GM04503 (cell line): Measurements from ENCODE around the gene SEMA4D.

Source experiments
- DNase-seq: peaks from one replicate; pipeline ENCODE4 v3.0.0-alpha.2; 2012; ENCODE audit warnings: low read depth

The SEMA4D gene

DNA sequence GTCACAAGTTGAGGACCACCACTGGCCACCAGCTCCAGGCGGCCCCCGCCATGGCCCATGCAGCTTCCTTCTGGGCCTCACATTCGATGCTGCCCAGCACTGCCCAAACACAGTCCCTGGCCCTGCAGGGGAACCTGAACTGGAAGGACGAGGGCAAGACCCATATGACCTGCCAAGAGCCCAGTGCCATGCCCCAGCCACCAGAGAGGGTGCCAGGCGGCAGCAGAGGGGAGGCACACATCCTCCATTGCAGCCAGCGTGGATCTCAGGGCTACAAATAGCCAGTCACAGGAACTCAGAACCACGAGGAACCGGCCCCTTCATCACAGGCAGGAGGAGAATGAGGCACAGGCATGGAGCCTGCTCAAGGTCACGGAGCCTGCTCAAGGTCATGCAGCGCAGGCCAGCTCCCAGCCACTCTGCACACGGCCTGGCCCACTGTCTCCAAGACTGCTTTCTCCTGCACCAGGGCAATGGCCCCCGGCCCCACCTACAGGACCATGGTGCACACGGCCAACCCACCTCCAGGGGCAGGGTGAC lies 69.6 kb downstream of the SEMA4D start:
- DNase-seq: no peak

DNA sequence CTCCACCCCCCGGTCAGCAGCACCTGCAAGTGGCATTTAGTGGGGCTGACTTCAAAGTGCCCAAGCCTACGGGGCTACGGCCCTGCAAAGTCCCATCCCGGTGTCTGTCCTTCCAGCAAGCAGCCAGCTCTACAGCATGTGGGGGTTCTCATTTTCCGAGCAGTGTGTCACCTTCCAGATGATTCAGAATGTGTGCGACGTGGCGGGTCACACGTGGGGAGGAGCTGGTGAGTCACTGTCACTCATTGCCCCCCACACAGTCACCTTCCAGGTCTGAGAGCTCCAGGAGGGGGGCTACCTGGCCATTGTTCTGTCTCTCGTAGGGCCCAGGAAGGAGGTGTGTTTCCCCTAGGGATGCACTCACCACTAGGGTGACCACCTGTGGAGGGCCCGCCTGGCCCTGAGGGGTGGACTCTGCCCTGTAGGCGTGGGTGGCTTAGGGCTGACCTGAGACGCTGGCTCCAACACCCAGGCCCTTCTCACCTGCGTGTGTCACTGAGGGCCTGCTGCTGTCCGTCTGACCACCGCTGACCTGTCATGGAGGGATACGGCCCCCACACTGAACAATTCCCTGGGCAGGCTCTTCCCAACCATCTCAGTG lies 70.2 kb downstream of the SEMA4D start:
- no peak for DNase-seq

DNA sequence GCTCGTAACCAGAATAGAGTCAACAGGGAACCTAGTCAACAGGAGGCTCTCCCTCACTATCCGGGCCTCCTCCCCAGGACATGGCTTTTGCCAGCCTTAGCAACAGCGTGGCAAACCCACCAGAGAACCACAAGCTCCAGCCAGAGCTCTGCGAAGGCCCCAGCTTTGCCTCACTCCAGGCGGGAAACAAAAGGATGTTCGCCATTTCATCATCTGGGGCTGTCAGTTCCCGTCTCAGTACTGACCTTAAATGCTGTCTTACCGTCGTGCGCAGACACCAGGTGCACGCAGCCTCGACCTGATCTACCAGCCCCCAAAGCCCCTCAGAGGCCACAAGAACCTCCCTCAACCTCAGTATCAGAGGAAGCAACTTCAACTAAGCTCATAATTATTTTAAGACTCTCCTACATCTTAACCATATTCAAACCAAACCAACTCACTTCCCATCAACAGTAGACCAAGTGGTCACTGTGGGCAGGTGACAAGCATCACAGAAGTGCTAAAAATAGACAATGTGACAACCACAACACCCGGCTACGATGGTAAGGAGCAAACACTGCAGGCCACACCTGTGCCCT lies 71.4 kb downstream of the SEMA4D start:
- DNase-seq: no peak

DNA sequence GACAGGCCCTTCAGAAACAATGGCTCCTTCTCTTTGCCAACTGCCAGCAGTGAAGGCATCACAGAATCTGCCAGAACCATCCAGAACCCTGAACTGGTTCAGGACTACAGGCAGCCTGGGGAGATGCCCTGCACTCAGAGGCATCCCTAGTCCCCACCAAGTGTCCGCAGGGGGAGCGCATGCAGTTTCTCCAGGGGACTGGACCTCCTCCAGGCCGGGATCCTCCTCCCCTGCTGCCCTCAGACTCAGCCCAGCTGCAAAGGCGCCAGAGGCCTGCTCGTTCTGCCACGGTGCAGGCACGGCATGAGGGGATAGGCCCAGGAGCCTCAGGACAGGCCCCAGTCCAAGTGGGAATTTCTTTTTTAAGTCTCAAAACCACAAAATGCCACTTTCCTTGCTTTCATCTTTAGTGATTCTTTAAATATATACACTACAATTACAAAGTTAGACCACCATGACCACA lies 72.0 kb downstream of the SEMA4D start:
- no peak for DNase-seq

DNA sequence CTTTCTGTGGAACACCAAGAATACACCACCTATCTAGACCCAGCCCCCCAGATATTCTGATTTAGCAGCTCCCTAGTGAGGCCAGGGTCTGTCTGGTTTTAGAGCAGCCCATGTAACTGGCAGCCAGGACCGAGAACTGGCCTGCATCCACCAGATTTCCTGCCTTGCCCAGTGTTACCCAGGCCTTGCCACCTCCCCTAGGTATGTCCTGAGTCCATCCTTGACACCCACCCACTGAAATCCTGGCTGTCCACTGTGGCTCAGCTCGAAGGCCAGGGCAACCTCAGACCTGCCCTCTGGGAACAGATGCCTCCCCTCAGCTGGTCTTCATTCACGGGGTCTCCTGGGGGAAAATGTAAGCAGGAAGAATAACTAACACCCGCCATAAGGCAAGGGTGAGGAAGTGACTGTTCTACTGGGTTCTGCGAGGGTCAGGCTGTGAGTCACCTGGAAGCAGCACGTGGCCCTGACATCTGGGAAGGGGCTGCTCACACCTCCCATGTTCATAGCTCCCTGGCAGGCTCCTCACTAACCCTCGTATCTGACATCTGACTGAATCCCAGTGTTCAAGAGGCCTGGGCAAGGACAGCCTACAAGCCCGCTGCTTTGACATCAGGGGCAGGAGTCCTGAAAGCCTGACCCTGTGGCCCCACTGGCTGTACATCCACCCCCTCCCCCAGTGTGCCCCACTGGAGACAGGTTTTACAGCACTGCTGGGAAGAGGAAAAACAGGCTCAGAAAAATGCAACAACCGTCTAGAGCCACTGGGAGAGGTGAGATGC lies 72.7 kb downstream of the SEMA4D start:
- no peak for DNase-seq

DNA sequence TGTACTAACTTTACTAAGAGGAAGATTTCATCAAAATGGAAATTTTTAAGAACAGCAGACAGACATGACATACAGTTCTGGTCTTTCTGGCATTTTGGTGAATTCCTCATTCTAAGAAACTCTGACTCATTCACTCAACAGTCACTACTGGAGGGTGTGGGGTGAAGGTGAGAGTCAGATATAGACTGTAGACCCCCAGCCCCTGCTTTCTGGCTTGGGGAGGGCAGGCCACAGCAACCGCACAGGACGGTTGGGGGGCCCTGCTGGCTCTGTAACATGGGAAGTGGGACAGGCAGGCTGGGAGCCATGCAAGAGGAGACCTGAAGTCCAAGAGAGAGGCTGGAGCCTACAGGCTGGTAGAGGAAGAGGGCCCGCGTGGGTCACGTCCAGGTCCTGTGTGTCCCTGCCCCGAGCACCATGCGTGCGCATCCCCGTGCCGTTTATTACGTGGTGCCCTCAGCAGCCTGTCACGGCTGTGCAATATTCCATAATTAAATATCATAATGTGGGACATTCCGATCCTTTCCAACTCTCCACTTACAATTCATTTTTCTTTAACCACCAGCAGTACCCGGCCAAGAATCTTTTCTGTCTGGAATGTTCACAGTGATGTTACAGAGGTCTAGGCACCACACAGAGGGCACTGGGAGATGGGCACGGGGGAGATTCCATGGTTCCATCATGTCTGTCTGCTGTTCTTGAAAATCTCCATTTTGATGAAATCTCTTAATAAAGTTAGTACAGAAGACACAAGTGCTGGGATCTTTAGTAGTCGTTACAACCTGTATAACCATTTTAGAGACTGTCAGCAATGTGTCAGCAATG lies 75.5 kb downstream of the SEMA4D start:
- DNase-seq: peak; percentile 36

DNA sequence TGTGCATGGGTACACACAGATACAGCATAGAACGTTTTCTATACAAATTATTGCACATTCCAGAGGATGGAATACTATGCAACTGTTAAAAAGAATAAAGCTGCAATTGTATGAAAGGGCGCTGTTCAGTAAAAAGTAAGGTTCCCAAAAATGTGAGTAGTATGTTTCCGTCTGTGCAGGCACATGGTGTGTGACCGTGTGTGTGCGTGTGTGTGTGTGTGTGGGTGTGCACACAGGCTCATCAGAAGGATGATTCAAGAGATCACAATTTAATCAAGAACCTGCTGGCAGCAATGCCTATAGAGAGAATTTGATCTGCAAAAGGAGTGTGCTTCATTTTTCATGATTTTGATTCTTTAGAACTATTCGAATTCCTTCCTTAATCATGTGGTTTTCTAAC lies 76.3 kb downstream of the SEMA4D start:
- DNase-seq: no peak

DNA sequence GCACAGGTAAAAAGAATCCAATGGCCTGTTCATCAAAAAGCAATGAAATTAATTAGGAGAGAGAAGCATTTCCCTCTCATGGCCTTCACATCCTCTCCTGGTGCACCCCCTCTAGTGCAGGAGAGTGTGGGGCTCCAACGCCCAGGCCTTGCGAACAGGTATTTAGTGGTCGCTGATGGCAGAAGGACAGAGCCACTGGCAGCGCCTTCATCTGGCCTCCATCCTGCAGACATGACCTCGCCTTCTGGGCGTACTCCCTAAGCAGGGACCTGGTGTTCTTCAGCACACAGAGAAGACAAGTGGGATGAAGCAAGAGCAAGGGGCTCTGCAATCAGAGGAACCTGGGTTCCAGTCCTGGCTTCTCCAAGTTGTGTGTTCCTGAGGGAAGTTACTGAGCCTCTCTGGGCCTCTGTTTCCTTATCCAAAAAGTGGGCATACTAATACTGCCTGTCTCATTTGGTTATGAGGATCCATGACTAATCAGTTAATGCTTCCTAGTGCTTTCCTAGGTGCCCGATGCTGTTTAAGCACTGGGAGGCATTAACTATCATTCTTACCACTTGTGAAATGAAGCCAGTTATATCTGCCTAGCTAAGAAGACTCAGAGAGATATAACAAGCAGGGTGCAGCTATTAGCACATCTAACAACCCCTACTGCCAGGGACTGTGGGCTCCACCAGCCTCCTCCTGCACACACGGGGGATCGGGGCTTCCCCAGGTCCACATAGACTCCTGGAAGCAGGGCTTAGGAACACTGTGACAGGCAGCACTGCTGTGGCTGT lies 77.3 kb downstream of the SEMA4D start:
- DNase-seq: no peak

DNA sequence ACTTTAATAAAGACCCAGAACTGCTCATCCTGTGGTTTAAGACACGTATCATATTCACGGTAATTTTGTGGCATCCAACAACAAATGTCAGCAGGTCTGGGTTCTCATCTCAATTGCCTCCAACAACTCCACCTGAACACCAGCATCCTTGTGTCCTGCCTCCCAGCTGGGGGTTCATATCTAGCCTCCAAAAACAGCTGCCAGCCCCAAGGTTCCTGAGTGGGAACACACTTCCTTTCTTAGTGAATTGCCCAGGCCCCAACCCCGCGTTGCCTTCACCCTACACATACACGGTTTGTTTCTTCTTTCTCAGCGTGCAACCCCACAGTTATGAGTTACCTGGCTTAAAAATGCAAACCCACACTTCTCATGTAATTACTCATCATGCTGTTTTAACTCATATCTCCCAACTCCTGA lies 77.9 kb downstream of the SEMA4D start:
- no peak for DNase-seq

DNA sequence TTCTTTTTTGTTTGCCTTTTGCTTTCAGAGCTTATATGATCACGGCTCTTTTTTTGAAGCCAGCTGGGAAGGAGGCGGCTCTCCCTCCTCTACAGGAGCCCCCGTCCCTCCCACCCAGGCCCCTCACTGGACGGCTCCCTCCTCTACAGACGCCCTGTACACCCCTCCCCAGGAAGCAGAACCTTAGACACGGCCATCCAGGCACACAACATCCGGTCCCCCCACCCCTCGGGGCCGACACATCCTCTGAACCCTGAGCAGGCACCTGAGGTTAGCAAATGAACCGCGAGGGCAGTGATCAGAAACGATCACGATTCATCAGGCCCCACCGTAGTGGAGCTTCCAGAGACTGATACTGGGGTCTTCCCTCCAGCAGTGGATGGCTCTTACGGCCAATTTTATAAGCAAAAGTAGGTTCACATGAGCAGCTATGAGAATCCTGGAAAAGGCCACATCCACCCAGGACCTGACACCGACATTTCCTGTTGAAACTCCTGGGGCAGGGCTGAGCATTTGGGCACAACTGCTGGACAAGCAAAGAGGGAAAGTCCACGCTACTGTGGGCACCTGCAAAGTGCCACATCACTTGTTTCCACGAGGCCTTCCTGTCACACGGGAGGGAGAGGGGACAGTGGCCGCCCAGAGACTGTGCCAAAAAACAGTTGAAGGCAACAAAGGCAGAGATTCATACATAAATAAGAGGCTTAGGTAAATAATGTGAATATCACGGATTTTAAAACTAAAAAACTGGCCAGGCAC lies 78.9 kb downstream of the SEMA4D start:
- no peak for DNase-seq

DNA sequence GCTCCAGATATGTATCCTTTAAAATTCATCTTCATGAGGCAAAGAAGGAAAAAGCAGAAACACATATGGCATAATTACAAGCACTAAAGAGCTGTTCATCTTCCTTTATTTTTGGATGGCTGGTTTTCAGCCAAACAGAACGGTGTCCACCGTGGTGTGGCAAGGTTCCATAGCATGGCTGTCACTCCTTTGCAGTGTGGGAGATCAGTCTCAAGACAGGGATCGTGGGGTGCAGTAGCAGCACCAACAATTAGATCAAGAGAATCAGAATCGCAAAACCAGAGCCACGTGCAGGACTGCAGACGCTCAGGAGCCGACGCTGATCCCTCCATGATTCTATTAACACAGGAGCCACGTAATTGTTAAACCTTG lies 79.5 kb downstream of the SEMA4D start:
- no peak for DNase-seq

DNA sequence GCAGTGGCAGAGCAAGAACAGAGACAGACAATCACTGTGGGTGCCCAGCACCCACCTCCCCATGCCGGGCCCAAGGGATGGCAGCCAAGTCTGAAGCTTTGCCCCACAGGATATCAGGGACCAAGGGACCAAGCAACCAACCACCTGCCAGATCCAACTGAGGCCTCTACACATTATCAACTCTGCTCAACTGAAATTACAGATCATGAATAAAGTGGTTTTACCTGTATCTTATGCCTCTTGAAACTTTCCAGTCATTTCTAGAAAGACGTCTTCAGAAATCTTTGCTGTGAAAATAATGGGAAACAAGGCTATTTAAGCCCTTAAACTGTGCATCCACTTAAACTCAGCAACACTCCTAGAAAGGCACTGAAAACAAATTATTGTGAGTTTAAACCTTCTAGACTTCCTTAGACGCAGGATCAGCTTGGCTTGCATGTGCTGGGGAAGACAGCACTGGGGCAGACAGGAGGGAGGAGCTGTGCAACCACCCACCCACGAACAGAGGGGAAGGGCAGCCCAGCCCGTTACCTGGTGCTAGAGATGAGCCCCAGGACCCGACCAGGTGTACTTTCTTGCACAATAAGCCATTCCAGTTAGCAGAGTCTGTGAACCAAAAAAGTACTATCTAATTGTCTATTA lies 80.0 kb downstream of the SEMA4D start:
- no peak for DNase-seq

DNA sequence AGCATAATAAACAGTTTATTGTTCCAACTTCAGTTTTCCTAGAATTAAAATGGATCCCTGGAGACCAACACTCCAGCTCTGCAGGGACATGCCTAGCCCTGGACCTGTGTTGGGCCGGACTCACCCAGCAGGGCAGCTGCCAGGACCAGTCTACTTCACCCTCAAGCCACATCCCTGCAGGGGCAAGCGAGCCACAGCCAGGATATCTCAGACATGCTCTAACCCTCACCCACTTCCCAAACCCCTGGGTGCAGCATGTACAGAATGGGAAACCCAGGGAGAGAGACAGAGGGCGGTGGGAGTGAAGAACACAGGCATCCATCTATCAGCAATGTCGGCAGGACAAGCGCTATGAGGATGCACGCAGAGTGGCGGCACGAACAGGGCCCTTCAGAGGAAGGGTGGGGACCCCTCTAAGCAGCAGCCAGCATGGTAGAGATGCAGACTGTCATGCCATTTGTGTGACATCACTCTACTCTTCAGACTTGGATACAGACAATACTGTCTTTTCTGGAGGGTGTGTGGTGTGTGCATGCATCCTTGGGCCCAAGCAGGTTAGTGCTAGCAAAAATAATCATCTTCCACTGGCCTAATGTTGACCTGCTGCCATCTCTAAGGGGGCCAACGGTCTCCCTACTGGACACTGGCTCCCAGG lies 83.1 kb downstream of the SEMA4D start:
- no peak for DNase-seq

DNA sequence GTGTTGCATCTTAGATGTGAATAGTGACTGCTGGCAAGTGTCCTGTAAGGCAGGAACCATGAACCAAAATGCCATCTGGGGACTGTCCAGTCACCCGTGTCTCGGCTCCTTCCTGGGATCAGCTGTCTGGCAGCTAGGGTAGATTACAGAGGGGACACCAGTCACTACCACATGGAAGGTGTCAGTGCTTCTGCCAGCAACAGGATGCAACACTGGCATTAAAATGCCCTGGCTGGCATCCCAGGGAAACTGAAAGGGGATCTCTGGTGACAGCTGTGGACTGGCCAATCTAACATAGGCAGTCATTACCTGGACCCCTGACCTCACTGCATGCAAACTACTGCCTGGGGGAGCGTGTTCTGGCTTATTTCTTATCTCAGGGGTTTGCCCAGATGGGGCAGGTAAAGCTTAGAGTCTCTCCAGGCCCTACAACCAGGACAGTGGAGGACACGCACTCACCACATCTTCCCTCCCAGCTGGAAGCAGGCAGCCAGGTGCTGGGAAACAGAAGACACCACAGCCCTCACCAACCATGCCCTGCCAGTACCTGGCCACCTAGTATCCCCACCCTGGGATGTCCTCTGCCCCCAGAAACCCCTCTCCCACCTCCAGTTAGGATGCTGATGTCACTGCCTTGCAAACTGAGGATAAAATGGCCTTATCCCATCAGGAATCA lies 83.8 kb downstream of the SEMA4D start:
- no peak for DNase-seq

DNA sequence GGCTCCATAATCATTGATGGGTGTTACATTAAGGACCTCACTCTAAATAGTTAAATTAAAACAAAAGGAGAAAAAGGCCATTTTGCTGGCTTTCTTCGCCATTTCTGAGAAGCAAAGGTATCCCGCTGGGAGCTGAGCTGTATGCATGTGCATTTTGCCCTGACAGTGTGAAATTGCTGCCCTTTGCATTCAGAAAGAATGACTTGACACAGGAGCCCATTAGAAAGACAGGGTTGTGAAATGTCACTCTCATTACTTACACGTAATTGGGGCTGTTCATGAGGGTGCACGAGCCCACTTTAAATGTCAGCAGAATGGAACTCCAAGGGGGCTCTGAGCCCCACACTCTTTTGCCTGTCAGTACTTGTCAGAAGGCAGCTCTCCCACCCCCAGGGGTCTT lies 85.0 kb downstream of the SEMA4D start:
- no peak for DNase-seq

DNA sequence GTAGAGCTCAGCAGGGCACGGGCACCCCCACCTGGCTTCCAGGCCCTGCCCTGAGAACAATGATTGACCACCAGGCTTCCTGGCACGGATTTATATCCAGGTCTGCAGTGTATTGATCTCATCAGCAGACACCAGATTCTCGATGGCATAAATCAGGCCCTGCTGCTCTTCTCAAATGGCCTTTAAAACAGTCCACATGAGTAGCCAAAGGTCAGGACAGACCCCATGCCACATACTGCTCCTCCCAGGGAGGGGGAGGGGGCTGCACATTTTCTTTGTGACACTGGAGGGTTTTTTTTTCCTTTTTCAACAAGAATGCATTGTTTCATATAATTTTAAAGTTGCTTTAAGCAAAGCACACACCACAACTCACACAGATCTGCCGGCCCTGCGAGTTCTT lies 85.4 kb downstream of the SEMA4D start:
- no peak for DNase-seq

DNA sequence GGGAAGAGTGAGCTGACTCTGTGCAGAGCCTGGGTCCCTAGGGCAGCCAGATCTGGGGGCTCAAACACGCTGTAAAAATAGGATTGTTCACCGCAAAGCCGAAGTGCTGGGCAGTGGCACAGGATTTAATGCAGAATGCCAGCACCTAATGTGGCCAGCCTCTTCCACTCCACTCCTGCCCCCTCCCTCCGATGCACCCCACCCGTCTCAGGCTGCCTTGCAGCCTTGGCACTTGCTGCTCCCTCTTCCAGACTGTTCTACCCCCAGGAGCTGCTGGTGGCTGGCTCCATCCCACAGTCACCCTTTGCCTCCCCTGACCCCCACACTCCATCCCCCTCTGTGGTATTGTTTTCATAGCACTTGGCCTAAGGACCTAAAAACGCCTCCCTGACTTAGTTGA lies 86.2 kb downstream of the SEMA4D start:
- no peak for DNase-seq

DNA sequence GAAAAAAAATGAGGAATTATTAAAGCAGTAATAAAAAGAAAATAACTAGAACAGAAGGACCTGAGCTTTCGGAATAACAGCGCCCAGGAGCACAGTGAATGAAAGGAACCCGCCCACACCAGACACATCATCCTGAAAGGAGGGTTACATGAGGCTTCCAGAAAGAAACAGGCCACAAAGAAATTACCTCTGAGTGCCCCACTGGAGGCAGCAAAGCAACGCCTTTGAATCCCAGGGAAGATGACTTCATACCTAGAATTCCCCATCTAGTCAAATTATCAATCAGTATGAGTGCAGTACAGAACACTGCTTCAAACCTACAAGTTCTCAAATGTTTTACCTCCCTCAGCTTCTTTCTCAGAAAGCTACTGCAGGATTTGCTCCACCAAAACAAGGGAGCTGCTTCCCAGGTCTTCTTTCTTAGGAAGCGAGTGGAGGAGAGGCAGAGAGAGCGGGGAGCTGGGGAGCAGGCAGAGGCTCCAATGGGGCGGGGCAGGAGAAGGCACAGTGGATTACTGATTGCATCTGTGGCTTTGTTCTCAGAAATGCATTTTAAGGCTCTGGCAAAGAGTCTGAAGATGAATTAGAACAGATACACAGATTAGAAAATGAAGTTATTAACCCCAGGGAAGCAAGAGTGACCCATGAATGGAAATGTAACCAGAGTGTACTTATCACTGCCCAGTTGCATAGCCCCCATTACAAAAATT lies 87.1 kb downstream of the SEMA4D start:
- no peak for DNase-seq

DNA sequence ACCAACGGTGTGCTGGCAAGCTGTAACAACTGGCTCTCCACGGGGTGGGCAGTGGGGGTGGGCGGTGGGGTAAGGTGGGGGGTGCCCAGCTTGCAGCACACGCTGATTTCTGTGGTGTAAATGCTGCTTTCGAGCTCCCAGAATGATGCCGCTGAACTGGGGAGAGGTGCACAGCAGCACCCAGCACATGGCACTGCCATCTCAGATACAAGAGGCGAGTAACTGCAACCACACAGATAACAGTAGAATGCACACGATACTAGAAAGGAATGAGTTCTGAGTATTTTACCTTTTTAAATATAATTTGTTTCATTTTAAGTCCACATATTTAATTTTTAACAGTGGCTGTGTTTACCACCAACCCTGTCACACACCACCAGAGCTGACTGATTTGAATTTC lies 87.9 kb downstream of the SEMA4D start:
- DNase-seq: no peak
